Neuronal stem cell (in vitro differentiated cells): ENCODE results near the gene ZSWIM5.
"Not testable (repeated sequence)": the region's sequence is repeated elsewhere in the genome, so short reads cannot be mapped to it uniquely, and the experiment has no call there.

Experiments used
- DNase-seq: peaks from one replicate; pipeline ENCODE4 v3.0.0-alpha.2; 2013; ENCODE audit warnings: low spot score
- H2AFZ ChIP-seq: one replicate; pipeline ENCODE4 v1.6.1; 2013; ENCODE audit warnings: mild to moderate bottlenecking, low read length, inconsistent platforms
- H2AK5ac ChIP-seq: 2 replicates; pipeline ENCODE4 v1.6.1; 2013; ENCODE audit warnings: low read depth, mild to moderate bottlenecking, inconsistent platforms, low read length, moderate library complexity, mixed read lengths
- H2BK120ac ChIP-seq: 2 replicates; pipeline ENCODE4 v1.6.1; 2013; ENCODE audit warnings: low read depth, mild to moderate bottlenecking, inconsistent platforms, low read length, moderate library complexity, mixed read lengths
- H2BK12ac ChIP-seq: one replicate; pipeline ENCODE4 v1.6.1; 2013; ENCODE audit warnings: low read length, inconsistent platforms
- H2BK15ac ChIP-seq: 2 replicates; pipeline ENCODE4 v1.6.1; 2013; ENCODE audit warnings: mild to moderate bottlenecking, low read length, inconsistent platforms, mixed read lengths
- H2BK5ac ChIP-seq: one replicate; pipeline ENCODE4 v1.6.1; 2013; ENCODE audit warnings: inconsistent platforms, mild to moderate bottlenecking, low read length, moderate library complexity
- H3K14ac ChIP-seq: one replicate; pipeline ENCODE4 v1.6.1; 2013; ENCODE audit warnings: low read length, inconsistent platforms
- H3K18ac ChIP-seq: 2 replicates; pipeline ENCODE4 v1.6.1; 2013; ENCODE audit warnings: low read length, inconsistent platforms
- H3K23ac ChIP-seq: 2 replicates; pipeline ENCODE4 v1.6.1; 2013; ENCODE audit warnings: low read depth, mild to moderate bottlenecking, mixed read lengths, low read length, inconsistent platforms; ENCODE audit not compliant: poor library complexity
- H3K27ac ChIP-seq: replicated peaks from 3 replicates; pipeline ENCODE4 v1.5.1; 2013; ENCODE audit warnings: low read length, inconsistent platforms
- H3K27me3 ChIP-seq, 3 experiments: 2 replicates each; pipeline ENCODE4 v1.6.1; 2013; ENCODE audit warnings: low read length in 3 of 3, mild to moderate bottlenecking in 2 of 3, inconsistent platforms in 1 of 3, low read depth in 1 of 3, mixed read lengths in 1 of 3, moderate library complexity in 1 of 3; ENCODE audit not compliant: control insufficient read depth in 3 of 3, insufficient read depth in 3 of 3
- H3K36me3 ChIP-seq, 2 donors: replicated peaks in 1 of 2; 2 replicates each; pipeline ENCODE4 v1.6.1; 2013; ENCODE audit warnings: low read length in 2 of 2; ENCODE audit not compliant: control insufficient read depth in 2 of 2, insufficient read depth in 2 of 2
- H3K4ac ChIP-seq: 2 replicates; pipeline ENCODE4 v1.6.1; 2013; ENCODE audit warnings: inconsistent platforms, mild to moderate bottlenecking, low read length, moderate library complexity
- H3K4me1 ChIP-seq, 2 donors: 1 replicate in 1 of 2; 2 replicates in 1 of 2; pipeline ENCODE4 v1.6.1; 2013; ENCODE audit warnings: low read length in 2 of 2, low read depth in 1 of 2; ENCODE audit not compliant: control insufficient read depth in 2 of 2, insufficient read depth in 1 of 2
- H3K4me2 ChIP-seq: one replicate; pipeline ENCODE4 v1.6.1; 2013; ENCODE audit warnings: mild to moderate bottlenecking, low read length, inconsistent platforms; ENCODE audit not compliant: insufficient read depth, poor library complexity, severe bottlenecking
- H3K4me3 ChIP-seq, 2 donors: 2 replicates each; pipeline ENCODE4 v1.5.1; 2013; ENCODE audit warnings: low read length in 2 of 2, mild to moderate bottlenecking in 2 of 2, inconsistent platforms in 1 of 2, moderate library complexity in 1 of 2
- H3K79me1 ChIP-seq: one replicate; pipeline ENCODE4 v1.6.1; 2013; ENCODE audit warnings: low read depth, mild to moderate bottlenecking, inconsistent platforms, low read length, moderate library complexity
- H3K9ac ChIP-seq: one replicate; pipeline ENCODE4 v1.6.1; 2013; ENCODE audit warnings: mild to moderate bottlenecking, low read depth, low read length, inconsistent platforms; ENCODE audit not compliant: poor library complexity
- H3K9me3 ChIP-seq, 2 donors: replicated peaks in 1 of 2; 2 replicates each; pipeline versions ENCODE3 to v1.6.1; 2013; ENCODE audit warnings: low read length in 2 of 2, mild to moderate bottlenecking in 2 of 2, inconsistent platforms in 1 of 2, low read depth in 1 of 2, mixed read lengths in 1 of 2, moderate library complexity in 1 of 2; ENCODE audit not compliant: control insufficient read depth in 2 of 2, insufficient read depth in 1 of 2
- H4K8ac ChIP-seq: one replicate; pipeline ENCODE4 v1.6.1; 2013; ENCODE audit warnings: low read depth, mild to moderate bottlenecking, inconsistent platforms, low read length, moderate library complexity
- H4K91ac ChIP-seq: one replicate; pipeline ENCODE4 v1.6.1; 2013; ENCODE audit warnings: low read length, low read depth, mild to moderate bottlenecking, inconsistent platforms; ENCODE audit not compliant: poor library complexity
- WGBS, 2 donors: extraction: QIAGEN DNeasy Blood & Tissue Kit; methylation state at CpG; one replicate each; pipeline ENCODE4 v1.1.7; 2013; ENCODE audit warnings: missing lambda C conversion rate in 2 of 2, mixed read lengths in 1 of 2; ENCODE audit not compliant: insufficient read length in 2 of 2, insufficient replicate concordance in 1 of 2; ENCODE audit errors: extremely low coverage in 2 of 2; 5-methylcytosine and 5-hydroxymethylcytosine counted together

The ZSWIM5 gene

GRCh38 chr1:45196863-45197262 lies 9.5 kb downstream of the ZSWIM5 start:
- H3K14ac ChIP-seq, result no peak overlapping the region
- H2AK5ac ChIP-seq, result no peak overlapping the region
- no peak overlapping the region for H3K4me2 ChIP-seq
- H3K36me3 ChIP-seq, result no peaks in the 10 kb centered on the region
- H3K9ac ChIP-seq, result no peak overlapping the region
- H2BK12ac ChIP-seq, result no peak overlapping the region
- no peak overlapping the region for H4K8ac ChIP-seq
- no peak overlapping the region for H2AFZ ChIP-seq
- no peak overlapping the region for H3K4ac ChIP-seq
- peaks cover 0 to 2% of the 10 kb centered on the region in 2 donors for H3K9me3 ChIP-seq
- no peak overlapping the region for H3K18ac ChIP-seq
- no peaks in the 10 kb centered on the region for H3K27me3 ChIP-seq
- H3K79me1 ChIP-seq, result no peaks in the 10 kb centered on the region
- no peak overlapping the region for H2BK5ac ChIP-seq
- no peak overlapping the region for H2BK120ac ChIP-seq
- H4K91ac ChIP-seq, result no peak overlapping the region
- no peak for DNase-seq
- no peak overlapping the region for H3K27ac ChIP-seq
- H2BK15ac ChIP-seq, result no peak overlapping the region
- no peaks in the 10 kb centered on the region for H3K4me1 ChIP-seq
- no peak overlapping the region for H3K23ac ChIP-seq
- no peak overlapping the region for H3K4me3 ChIP-seq

GRCh38 chr1:45191418-45191783 lies 15.0 kb downstream of the ZSWIM5 start:
- Histone ChIP-seq H3K27ac (no peak overlapping the region), H2BK120ac (no peak overlapping the region), H3K14ac (no peak overlapping the region), H3K9me3 (no peaks in the 10 kb centered on the region), H4K8ac (no peak overlapping the region), H3K4me2 (no peak overlapping the region), H4K91ac (no peak overlapping the region), H3K9ac (no peak overlapping the region), H3K36me3 (no peaks in the 10 kb centered on the region), H2BK12ac (no peak overlapping the region), H3K4ac (no peak overlapping the region), H3K18ac (no peak overlapping the region), H3K4me3 (no peak overlapping the region), H3K27me3 (no peaks in the 10 kb centered on the region), H3K4me1 (no peaks in the 10 kb centered on the region), H3K23ac (no peak overlapping the region), H2AK5ac (no peak overlapping the region), H2BK5ac (no peak overlapping the region), H3K79me1 (no peaks in the 10 kb centered on the region), H2BK15ac (no peak overlapping the region), H2AFZ (no peak overlapping the region)
- WGBS, 2 donors, result no CpG with 5 or more reads among the region's 4 CpGs
- DNase-seq, result no peak

- no peaks in the 10 kb centered on the region for H3K4me1 ChIP-seq
- H3K36me3 ChIP-seq, result no peaks in the 10 kb centered on the region
- no peak overlapping the region for H2BK15ac ChIP-seq
- no peak overlapping the region for H3K9ac ChIP-seq
- H3K4me2 ChIP-seq, result no peak overlapping the region
- no peak overlapping the region for H2AFZ ChIP-seq
- no peaks in the 10 kb centered on the region for H3K27me3 ChIP-seq
- no peak overlapping the region for H4K8ac ChIP-seq
- H2AK5ac ChIP-seq, result no peak overlapping the region
- DNase-seq, result no peak
- H2BK5ac ChIP-seq, result no peak overlapping the region
- no peak overlapping the region for H3K23ac ChIP-seq
- whole genome bisulfite sequencing, 2 donors, result no CpG with 5 or more reads among the region's 2 CpGs
- no peaks in the 10 kb centered on the region for H3K79me1 ChIP-seq
- H2BK120ac ChIP-seq, result no peak overlapping the region
- H3K14ac ChIP-seq, result no peak overlapping the region
- no peak overlapping the region for H3K18ac ChIP-seq
- H3K27ac ChIP-seq, result no peak overlapping the region
- no peaks in the 10 kb centered on the region for H3K9me3 ChIP-seq
- H3K4me3 ChIP-seq, result no peak overlapping the region
- no peak overlapping the region for H3K4ac ChIP-seq
- no peak overlapping the region for H4K91ac ChIP-seq
- no peak overlapping the region for H2BK12ac ChIP-seq
Observed at GRCh38 chr1:45187725-45188124, 18.7 kb downstream of the ZSWIM5 start.

- H2BK5ac ChIP-seq, H3K9ac ChIP-seq, H3K4me2 ChIP-seq, H2BK12ac ChIP-seq, H3K4me3 ChIP-seq, H3K9me3 ChIP-seq, H3K4me1 ChIP-seq, H4K91ac ChIP-seq, H3K36me3 ChIP-seq, H2AFZ ChIP-seq, H3K18ac ChIP-seq, H2BK15ac ChIP-seq, H3K14ac ChIP-seq, H4K8ac ChIP-seq, H3K4ac ChIP-seq, H3K27me3 ChIP-seq, DNase-seq, H2BK120ac ChIP-seq, H3K27ac ChIP-seq, H2AK5ac ChIP-seq, H3K79me1 ChIP-seq, H3K23ac ChIP-seq: not testable (repeated sequence)
- no CpG with 5 or more reads among the region's 21 CpGs for WGBS, 2 donors
Observed at GRCh38 chr1:45179918-45180519, 26.4 kb downstream of the ZSWIM5 start.
